Natural killer cell treated with Interleukin-12 subunit alpha and Interleukin-12 subunit beta and Interleukin-15 and Interleukin-18, amount 100 ng/mL, for 72 hours (primary cell): ENCODE results near the gene RPLP2. TPM values are rescaled to one million over a fixed set of nuclear protein-coding genes. Genes with fewer than 3 reads are reported as not detected.
A peak's percentile ranks its signal among the peaks of the same experiment; 100 is the strongest.

ENCODE experiments used
- ATAC-seq, 2 donors: fragments of 150-1000 bp; cut with Tn5 transposase in 1 of 2; sonication (Bioruptor Pico), chemical (Tn5 transposase) in 1 of 2; 2 replicates each; pipeline ENCODE4 v1.10.0; 2021
- DNase-seq: peaks from one replicate; pipeline ENCODE4 v3.0.0; 2022; ENCODE audit warnings: low spot score
- H3K27ac Mint-ChIP-seq, 2 donors: 1 replicate in 1 of 2; 2 replicates in 1 of 2; pipeline ENCODE4 v1.8.0; 2022; ENCODE audit warnings: mixed read lengths in 2 of 2, mild to moderate bottlenecking in 1 of 2, moderate library complexity in 1 of 2
- H3K27me3 Mint-ChIP-seq, 2 donors: 1 replicate in 1 of 2; 2 replicates in 1 of 2; pipeline ENCODE4 v1.8.0; 2022; ENCODE audit warnings: mixed read lengths in 2 of 2
- H3K36me3 Mint-ChIP-seq: one replicate; pipeline ENCODE4 v1.8.0; 2022; ENCODE audit warnings: mixed read lengths
- H3K4me1 Mint-ChIP-seq, 2 donors: 1 replicate in 1 of 2; 2 replicates in 1 of 2; pipeline ENCODE4 v1.8.0; 2022; ENCODE audit warnings: low read depth in 2 of 2, mixed read lengths in 2 of 2, mild to moderate bottlenecking in 1 of 2
- H3K4me3 Mint-ChIP-seq: one replicate; pipeline ENCODE4 v1.8.0; 2022; ENCODE audit warnings: mixed read lengths
- H3K9me3 Mint-ChIP-seq: 2 replicates; pipeline ENCODE4 v1.8.0; 2022; ENCODE audit warnings: mixed read lengths
- total RNA-seq, 2 donors: library from RNA; stranded (reverse); gene quantifications; one replicate each; pipeline ENCODE4 v1.2.3, GENCODE V29; 2022

RPLP2 gene
- total RNA-seq, 2 donors from 2014 or later: 1,365 to 2,718 TPM

DNA sequence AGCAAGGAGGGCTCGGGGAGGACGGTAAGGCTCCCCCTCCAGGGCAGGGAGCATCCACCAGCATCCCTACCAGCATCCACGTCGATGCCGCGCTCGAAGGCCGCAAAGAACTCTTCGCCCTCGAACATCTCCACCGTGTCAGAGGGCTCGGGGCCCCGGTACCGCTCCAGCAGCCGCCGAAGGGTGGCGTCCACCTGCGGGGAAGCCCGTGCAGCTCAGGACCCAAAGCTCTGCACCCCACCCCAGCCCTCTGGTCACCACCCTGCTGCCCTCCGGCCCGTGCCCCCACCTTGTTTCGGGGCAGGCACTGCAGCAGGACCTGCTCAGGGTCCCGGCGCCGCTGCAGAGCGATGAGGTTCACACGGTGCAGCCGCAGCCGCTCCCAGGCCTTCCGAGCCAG is 9.3 kb upstream of the RPLP2 start:
- H3K36me3 Mint-ChIP-seq: no peaks in the 10 kb centered on the region
- H3K4me1 Mint-ChIP-seq: peaks cover 7% of the 10 kb centered on the region in 2 donors
- ATAC-seq (no peak), DNase-seq (no peak)
- H3K27me3 Mint-ChIP-seq: no peaks in the 10 kb centered on the region
- no peak overlapping the region for H3K27ac Mint-ChIP-seq
- no peak overlapping the region for H3K4me3 Mint-ChIP-seq
- no peaks in the 10 kb centered on the region for H3K9me3 Mint-ChIP-seq

GRCh38 chr11:801097-801780 is 8.5 kb upstream of the RPLP2 start:
- Mint-ChIP-seq H3K4me1 (peaks cover 2 to 3% of the 10 kb centered on the region in 2 donors), H3K36me3 (no peaks in the 10 kb centered on the region), H3K27ac (no peak overlapping the region), H3K9me3 (no peaks in the 10 kb centered on the region), H3K4me3 (no peak overlapping the region), H3K27me3 (no peaks in the 10 kb centered on the region)
- DNase-seq (no peak), ATAC-seq (no peak)

DNA sequence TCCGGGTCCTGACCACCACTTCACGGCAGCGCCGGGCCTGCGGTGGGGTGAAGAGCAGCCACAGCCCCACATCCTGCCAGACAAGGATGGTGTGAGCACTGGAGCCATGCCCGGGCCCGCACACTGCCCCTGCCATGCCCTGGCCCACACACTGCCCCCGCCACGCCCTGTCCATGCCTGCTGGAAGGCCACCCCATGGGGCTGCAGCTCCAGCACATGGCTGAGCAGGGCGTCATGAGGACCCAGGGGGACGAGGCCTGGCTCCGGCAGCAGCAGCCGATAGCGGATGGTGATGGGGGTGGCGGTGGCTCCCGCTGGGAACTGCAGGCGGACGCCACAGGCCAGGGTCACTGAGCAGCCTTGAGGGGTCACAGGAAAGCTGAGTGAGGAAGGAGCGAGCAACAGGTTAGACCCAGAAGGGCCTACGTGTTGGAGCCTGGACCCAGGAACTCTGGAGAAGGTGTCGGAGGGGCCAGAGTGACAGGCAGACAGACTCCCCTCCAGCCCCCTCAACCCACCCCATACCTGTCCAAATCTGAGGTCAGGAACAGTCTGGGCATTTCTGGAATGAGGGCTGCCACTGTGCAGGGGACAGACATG is 7.6 kb upstream of the RPLP2 start:
- Mint-ChIP-seq H3K4me3 (no peak overlapping the region), H3K4me1 (no peaks in the 10 kb centered on the region), H3K9me3 (no peaks in the 10 kb centered on the region), H3K36me3 (no peaks in the 10 kb centered on the region), H3K27ac (no peak overlapping the region), H3K27me3 (no peaks in the 10 kb centered on the region)
- DNase-seq: no peak
- ATAC-seq: no peak

- no peaks in the 10 kb centered on the region for H3K9me3 Mint-ChIP-seq
- DNase-seq (no peak), ATAC-seq (no peak)
- H3K4me1 Mint-ChIP-seq: peaks cover 2 to 4% of the 10 kb centered on the region in 2 donors
- H3K27me3 Mint-ChIP-seq: no peaks in the 10 kb centered on the region
- no peak overlapping the region for H3K27ac Mint-ChIP-seq
- no peaks in the 10 kb centered on the region for H3K36me3 Mint-ChIP-seq
- no peak overlapping the region for H3K4me3 Mint-ChIP-seq
Measured at GRCh38 chr11:802693-803466, 6.9 kb upstream of the RPLP2 start.

GRCh38 chr11:803467-803742 is 6.4 kb upstream of the RPLP2 start:
- ATAC-seq (no peak), DNase-seq (no peak)
- Mint-ChIP-seq H3K36me3 (no peaks in the 10 kb centered on the region), H3K27ac (no peak overlapping the region), H3K4me3 (no peak overlapping the region), H3K9me3 (no peaks in the 10 kb centered on the region), H3K27me3 (no peaks in the 10 kb centered on the region), H3K4me1 (peaks cover 3 to 6% of the 10 kb centered on the region in 2 donors)

DNA sequence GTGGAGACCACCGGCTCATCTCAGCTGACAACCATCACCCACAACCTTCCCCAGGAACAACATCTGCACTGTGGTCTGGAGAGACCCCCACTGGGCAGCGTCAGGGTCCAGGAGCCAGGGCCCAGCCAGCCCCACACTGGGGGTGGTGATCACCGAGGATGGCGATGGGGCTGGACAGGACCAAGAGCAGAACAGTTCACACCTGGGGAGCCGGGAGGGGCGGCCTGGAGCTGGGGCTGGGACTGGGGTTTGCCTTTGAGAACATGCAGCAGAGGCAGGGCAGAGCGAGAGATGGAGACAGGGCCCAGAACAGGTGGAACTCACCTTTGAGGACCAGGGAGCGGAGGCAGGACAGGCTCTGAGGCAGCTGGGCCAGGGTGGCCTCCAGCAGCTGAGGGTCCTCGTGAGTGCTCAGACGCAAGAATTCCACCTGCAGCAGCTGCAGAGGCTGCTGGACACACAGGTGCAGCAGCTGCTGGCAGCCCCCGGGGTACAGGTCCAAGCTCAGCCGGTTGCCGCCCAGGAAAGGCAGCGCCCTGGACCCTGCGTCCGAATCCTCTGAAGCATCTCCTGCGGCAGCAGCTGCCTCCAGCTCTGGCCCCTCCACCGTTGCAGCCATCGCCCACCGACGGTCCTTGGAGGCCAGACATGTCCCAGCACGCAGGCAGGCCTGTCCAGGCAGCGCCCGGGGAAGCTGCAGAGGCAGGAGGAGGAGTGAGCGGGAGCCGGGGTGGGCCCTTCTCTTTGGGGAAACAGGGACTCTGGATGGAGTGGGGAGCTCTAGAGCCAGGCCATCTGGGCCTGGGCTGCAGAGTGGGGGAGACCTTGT is 5.8 kb upstream of the RPLP2 start:
- Mint-ChIP-seq H3K4me1 (peaks cover 6 to 12% of the 10 kb centered on the region in 2 donors), H3K36me3 (no peaks in the 10 kb centered on the region), H3K9me3 (no peaks in the 10 kb centered on the region), H3K27ac (peak overlapping the region in 1 of 2 donors; percentile 27), H3K27me3 (no peaks in the 10 kb centered on the region), H3K4me3 (peak overlapping the region; percentile 70)
- DNase-seq: no peak
- no peak for ATAC-seq

GRCh38 chr11:804599-804964 is 5.2 kb upstream of the RPLP2 start:
- DNase-seq: no peak
- Mint-ChIP-seq H3K4me3 (peak overlapping the region; percentile 70), H3K36me3 (no peaks in the 10 kb centered on the region), H3K4me1 (peaks cover 7 to 13% of the 10 kb centered on the region in 2 donors), H3K9me3 (no peaks in the 10 kb centered on the region), H3K27ac (peak overlapping the region in 1 of 2 donors; percentile 27), H3K27me3 (no peaks in the 10 kb centered on the region)
- no peak for ATAC-seq

DNA sequence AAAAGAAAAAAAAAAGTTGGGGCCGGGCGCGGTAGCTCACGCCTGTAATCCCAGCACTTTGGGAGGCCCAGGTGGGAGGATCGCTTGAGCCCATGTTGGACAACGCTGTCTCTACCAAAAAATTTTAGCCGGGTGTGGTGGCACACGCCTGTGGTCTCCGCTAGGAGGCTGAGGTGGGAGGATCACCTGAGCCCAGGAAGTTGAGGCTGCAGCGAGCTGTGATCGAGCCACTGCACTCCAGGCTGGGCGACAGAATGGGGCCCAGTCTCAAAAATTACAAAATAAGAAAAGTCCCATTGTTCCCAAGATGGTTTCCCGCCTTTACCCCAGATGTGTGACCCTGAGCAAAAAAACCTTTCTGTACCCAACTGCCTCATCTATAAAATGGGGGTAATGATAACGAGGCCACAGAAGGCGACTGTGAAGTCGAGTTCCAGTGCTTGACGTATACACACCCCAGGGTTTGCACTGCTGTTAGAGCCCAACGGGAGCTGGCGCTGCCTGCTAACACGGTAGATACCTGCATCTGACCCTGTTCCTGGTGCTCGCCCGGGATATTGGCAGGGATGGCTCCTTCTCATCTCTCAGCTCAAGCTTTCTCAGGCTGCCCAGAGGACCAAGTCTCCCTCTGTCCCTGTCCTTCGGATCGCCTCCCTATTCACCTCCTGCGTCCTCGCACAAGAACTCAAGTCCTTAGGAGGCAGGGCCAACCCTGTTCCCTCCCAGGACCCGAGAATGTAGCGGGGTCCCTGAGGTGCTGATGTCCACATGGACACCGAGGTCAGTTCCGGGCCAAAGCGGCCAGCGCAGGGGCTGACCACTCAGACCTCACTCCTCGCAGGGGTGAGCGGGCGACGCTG is 1.1 kb upstream of the RPLP2 start:
- ATAC-seq: no peak
- no peaks in the 10 kb centered on the region for H3K27me3 Mint-ChIP-seq
- peak overlapping the region; percentile 97 for H3K27ac Mint-ChIP-seq
- peak overlapping the region; percentile 92 for H3K4me3 Mint-ChIP-seq
- H3K4me1 Mint-ChIP-seq: peaks cover 22 to 33% of the 10 kb centered on the region in 2 donors
- DNase-seq: no peak
- no peaks in the 10 kb centered on the region for H3K9me3 Mint-ChIP-seq
- peaks cover 7% of the 10 kb centered on the region for H3K36me3 Mint-ChIP-seq

DNA sequence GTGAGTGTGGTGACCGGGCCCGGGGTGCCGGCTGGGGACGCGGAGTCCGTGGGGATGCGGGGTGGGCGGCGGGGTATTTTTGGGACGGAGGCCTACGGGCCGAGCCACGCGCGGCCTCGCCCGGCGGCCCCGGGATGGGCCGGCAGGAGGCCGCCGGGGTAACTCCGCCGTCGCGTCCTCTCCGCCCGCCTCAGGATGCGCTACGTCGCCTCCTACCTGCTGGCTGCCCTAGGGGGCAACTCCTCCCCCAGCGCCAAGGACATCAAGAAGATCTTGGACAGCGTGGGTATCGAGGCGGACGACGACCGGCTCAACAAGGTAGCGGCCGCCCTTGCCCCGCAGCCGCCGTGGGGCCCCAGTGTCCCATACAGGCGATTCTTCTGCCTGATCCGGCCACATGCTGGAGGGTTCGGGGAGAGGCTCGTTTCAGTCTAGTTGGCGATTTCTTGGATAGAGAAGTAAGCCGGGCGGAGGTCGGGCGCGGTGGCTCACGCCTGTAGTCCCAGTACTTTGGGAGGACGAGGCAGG is 337 bp downstream of the RPLP2 start:
- peaks cover 22 to 33% of the 10 kb centered on the region in 2 donors for H3K4me1 Mint-ChIP-seq
- H3K4me3 Mint-ChIP-seq: peak overlapping the region; percentile 92
- no peak for ATAC-seq
- no peak for DNase-seq
- no peaks in the 10 kb centered on the region for H3K9me3 Mint-ChIP-seq
- H3K27me3 Mint-ChIP-seq: no peaks in the 10 kb centered on the region
- peaks cover 7% of the 10 kb centered on the region for H3K36me3 Mint-ChIP-seq
- H3K27ac Mint-ChIP-seq: peak overlapping the region; percentile 97

DNA sequence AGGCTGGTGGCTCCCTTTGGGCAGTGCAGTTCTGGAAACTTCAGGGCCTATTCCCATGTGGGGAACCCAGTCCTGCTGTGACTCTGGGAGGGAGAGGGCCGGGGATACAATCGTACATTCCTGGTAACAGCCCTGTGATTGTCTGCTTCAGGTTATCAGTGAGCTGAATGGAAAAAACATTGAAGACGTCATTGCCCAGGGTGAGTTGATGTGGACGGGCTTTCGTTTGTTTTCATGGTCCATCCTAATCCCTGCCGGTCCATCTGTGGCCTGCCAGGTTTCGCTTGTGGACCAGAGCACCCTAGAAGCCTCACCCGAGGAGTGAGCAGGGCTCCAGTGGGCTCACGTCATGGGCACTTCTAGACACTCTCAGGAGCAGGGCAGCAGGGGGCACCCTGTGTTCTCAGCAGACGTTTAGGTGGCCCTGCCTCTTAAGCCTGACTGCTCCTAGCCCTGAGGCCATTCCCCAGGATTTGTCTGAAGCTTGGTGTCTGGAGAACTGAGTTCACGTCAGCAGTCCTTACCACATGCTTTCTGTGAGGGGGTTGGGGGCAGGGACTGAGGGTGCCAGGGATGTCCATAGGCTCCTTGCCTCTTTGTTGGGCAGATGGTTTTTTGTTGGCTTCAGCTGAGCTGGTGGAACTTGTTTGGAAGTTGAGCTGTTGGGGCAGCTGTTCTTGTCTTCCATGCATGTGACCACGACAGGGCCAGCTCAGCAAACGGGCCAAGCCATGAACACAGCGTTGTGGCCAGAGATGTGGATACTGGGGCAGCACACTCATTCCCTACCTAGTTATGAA is 1.9 kb downstream of the RPLP2 start:
- no peak for ATAC-seq
- no peak for DNase-seq
- Mint-ChIP-seq H3K4me3 (peak overlapping the region; percentile 92), H3K4me1 (peaks cover 22 to 33% of the 10 kb centered on the region in 2 donors), H3K9me3 (no peaks in the 10 kb centered on the region), H3K27me3 (no peaks in the 10 kb centered on the region), H3K27ac (peak overlapping the region; percentile 97), H3K36me3 (peaks cover 7% of the 10 kb centered on the region)

DNA sequence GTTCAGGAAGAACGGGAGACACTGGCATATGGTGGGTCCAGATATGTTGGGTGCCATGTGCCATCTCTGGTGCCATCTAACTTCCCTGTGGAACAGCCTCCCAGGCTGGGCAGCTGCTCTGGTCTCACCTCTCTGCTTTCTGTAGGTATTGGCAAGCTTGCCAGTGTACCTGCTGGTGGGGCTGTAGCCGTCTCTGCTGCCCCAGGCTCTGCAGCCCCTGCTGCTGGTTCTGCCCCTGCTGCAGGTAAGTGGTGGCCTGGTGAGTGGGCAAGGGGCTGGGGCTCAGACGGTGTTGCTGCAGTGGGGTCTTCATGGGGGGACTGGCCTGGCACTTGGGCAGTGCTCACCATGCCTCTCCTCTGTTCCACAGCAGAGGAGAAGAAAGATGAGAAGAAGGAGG is 2.6 kb downstream of the RPLP2 start:
- ATAC-seq (no peak), DNase-seq (no peak)
- no peaks in the 10 kb centered on the region for H3K27me3 Mint-ChIP-seq
- H3K27ac Mint-ChIP-seq: peak overlapping the region in 1 of 2 donors; percentile 97
- H3K4me1 Mint-ChIP-seq: peaks cover 22 to 33% of the 10 kb centered on the region in 2 donors
- H3K36me3 Mint-ChIP-seq: peaks cover 7% of the 10 kb centered on the region
- no peaks in the 10 kb centered on the region for H3K9me3 Mint-ChIP-seq
- H3K4me3 Mint-ChIP-seq: peak overlapping the region; percentile 92

GRCh38 chr11:813072-813455 is 3.3 kb downstream of the RPLP2 start:
- DNase-seq (no peak), ATAC-seq (no peak)
- Mint-ChIP-seq H3K4me1 (peaks cover 18 to 27% of the 10 kb centered on the region in 2 donors), H3K36me3 (peaks cover 7% of the 10 kb centered on the region), H3K4me3 (peak overlapping the region; percentile 92), H3K9me3 (no peaks in the 10 kb centered on the region), H3K27ac (peak overlapping the region in 1 of 2 donors; percentile 97), H3K27me3 (no peaks in the 10 kb centered on the region)
